DOHH2 (cell line): Measurements from ENCODE around the gene DDX55.

ENCODE experiments used
- EZH2phosphoT487 ChIP-seq: fragments of 200-600 bp; sonication (generic); IDR thresholded peaks from 2 replicates; pipeline ENCODE4 v1.6.1; 2017; ENCODE audit warnings: borderline replicate concordance, mild to moderate bottlenecking, antibody characterized with exemption, low read length, moderate library complexity, mixed read lengths
- TF ChIP-seq, protein P1 (sequence below): fragments of 200-600 bp; sonication (generic); IDR thresholded peaks from one replicate; pipeline ENCODE4 v1.5.1; 2014; ENCODE audit warnings: antibody characterized with exemption, mild to moderate bottlenecking, low read depth, low read length; ENCODE audit not compliant: poor library complexity, severe bottlenecking

DNA sequence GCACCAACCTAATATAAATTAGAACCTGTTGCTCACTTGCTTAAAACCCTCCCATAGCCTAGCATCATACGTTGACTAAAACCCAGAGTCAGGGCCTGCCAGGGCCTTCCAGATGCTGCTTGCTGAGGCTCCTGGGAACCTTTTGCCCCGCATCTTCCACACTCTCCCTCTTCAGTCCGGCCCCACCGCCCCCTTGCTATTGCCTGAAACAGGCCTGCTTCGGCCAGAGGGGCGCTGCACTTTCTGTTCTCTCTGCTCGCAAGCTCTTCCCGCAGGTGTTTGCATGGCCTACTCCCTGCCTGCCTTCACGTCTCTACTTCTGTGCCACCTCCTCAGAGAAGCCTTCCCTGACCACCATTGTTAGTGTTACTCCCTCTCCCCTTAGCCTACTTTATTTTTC is 55.3 kb downstream of the DDX55 start:
- TF ChIP-seq, protein P1, sequence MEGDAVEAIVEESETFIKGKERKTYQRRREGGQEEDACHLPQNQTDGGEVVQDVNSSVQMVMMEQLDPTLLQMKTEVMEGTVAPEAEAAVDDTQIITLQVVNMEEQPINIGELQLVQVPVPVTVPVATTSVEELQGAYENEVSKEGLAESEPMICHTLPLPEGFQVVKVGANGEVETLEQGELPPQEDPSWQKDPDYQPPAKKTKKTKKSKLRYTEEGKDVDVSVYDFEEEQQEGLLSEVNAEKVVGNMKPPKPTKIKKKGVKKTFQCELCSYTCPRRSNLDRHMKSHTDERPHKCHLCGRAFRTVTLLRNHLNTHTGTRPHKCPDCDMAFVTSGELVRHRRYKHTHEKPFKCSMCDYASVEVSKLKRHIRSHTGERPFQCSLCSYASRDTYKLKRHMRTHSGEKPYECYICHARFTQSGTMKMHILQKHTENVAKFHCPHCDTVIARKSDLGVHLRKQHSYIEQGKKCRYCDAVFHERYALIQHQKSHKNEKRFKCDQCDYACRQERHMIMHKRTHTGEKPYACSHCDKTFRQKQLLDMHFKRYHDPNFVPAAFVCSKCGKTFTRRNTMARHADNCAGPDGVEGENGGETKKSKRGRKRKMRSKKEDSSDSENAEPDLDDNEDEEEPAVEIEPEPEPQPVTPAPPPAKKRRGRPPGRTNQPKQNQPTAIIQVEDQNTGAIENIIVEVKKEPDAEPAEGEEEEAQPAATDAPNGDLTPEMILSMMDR = no peak
- no peak for TF ChIP-seq EZH2phosphoT487
